Stimulated activated CD8-positive, alpha-beta memory T cell treated with anti-CD3 and anti-CD28 coated beads, Interleukin-2, amount 100 ng/mL, for 1 hour (primary cell): ENCODE measurements around the gene NAA15.
"Not testable (repeated sequence)": the region's sequence is repeated elsewhere in the genome, so short reads cannot be mapped to it uniquely, and the experiment has no call there.

Experiments
- DNase-seq, 2 donors: peaks; one replicate each; pipeline ENCODE4 v3.0.0-alpha.2; 2020; ENCODE audit warnings: low read depth in 2 of 2

The NAA15 gene

DNA sequence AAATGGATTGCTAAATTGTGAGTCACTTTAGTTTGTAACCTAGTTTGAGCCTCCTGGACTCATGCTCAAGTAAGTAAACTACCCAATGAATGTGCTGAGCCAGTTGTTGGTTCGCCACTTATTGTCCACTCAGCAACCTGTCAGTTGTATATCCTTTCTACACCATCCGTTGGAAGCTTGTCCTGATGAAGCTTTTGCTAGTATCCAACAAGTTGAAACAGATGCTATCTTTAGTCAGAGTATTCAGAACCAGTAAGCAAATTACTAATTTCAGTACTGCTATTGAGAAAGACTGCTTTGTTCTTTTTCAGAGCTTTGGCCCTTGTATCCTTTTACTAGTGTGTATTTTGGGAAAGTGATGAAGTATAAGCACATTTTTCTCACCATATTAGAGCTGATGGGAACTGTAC, 4.3 kb upstream of the NAA15 start:
- DNase-seq = no peak

DNA sequence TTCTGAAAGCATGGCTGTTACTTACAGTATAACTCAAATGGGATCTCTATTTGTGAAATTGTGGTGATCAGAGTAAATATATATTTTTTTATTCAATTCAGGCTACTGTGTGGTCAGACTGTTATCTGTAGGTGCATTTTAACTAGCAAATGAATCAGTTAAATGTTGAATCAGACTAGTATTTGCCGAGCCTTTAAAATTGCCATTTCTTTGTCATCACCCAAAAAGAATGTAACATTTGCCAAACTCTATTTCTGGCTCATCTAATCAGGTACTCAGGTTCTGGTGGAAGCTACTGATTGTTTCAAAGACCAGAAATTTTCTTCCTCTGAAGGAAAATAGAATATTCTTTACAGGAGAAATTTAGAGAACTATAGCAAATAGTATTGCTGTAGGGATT, 1.8 kb upstream of the NAA15 start:
- no peak for DNase-seq

DNA sequence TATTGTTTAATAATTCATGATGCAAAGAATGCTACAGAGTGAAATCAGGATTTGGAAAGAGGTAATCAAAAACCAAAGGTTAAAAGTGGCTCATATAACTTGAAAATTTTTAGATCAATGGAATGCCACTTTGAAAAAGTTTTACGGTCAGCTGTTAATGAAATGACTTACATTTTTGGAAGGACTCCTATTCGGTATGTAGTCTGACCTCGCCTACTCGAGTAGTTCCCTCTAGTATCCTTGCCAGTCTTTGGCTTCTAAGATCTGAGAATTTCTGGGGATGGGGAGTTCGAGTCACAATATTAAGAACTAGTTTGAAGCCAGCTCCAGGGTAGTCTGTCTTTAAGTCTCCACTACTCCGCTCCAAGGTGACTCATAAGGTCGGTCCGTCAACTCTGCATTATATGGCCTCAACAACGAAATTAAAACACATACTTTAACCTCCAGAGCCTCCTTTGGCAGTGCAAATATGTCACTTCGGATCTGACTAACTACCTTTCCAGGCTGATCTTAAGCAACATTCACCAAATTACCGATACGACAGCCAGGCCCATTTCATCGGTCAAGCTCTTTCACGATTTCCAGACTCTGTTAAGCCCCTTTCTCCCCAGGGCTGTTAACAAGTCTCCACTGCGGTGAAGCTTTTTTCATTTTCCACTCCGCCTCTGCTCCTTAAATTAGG, 733 bp upstream of the NAA15 start:
- no peak for DNase-seq

DNA sequence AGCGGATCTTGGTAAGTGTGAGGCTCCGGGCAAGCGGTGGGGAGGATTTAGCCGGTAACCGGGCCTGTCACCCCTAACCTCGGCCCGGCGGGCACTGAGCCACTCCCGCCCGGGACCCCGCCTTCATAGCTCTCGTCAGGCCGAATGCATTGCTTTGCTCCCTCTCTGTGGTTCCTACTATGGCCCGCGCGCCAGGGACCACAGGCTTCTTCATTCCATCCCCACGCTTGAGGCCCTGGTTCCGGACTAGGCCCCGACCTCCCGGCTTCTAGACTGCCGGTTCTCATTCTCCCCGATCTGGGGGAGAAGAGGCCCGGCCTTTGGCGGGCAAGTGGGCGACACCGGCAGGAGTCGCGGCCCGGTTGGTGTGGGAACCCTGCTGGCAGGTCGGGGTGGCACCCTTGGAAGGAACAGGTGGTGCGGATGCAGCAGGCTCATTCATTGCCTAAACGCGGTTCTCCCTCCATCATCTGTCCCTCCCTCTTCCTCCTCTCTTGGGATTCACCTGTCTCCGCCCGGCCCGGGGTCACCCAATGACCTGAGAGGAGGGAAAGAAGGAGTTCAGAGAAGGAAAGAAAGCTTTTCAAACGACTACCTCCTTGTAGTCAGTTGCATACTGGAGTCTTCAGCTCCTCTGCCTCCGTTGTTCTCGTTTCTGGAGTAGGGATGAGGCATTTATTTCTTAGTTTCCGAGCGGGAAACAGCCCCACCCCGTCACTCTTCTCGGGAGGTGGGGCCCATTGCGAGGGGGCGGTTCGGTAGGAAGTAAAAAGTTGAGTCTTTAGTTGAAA, 711 bp downstream of the NAA15 start, which contains the start of gene NDUFC1:
NDUFC1 (minus strand) TSS at position 657 of the 791 bp plus-strand sequence. CDS start 6,679 bp downstream, outside the sequence.
- peak in 1 of 2 donors; percentile 43 for DNase-seq

DNA sequence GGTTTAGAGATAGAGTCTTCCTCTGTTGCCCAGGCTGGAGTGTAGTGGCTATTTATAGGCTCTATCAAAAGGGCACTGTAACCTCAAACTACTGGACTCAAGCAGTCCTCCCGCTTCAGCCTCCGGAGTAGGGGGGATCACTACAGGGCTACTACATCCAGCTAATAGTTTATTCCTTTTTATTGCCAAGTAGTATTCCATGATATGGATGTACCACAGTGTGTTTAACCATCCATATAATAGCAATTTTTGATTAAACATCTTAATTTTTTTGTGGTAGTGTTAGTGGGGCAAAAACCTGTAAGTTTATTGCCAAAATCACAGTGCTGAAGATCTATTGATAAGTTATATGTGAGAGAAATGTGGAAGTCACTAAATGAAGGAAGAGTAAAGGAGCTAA, 3.6 kb downstream of the NAA15 start:
- DNase-seq = no peak

DNA sequence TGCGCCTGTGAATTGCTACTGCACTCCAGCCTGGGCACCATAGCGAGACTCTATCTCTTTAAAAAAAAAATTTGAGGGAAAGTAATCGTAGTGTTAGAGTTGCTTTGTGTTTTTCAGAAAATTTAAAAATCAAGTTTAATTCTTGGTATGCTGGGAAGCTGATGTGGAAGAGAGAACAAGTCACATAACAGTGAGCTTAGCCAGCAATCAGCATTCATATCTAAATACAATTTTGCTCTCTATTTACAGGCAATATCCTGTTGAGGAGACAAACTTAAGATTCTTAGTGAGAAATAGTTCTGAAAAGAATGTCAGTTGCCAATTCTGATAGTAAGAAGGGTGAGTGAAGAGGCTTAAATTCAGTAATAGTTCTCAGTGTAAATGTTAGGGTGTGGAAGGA, 10.6 kb downstream of the NAA15 start:
- no peak for DNase-seq

DNA sequence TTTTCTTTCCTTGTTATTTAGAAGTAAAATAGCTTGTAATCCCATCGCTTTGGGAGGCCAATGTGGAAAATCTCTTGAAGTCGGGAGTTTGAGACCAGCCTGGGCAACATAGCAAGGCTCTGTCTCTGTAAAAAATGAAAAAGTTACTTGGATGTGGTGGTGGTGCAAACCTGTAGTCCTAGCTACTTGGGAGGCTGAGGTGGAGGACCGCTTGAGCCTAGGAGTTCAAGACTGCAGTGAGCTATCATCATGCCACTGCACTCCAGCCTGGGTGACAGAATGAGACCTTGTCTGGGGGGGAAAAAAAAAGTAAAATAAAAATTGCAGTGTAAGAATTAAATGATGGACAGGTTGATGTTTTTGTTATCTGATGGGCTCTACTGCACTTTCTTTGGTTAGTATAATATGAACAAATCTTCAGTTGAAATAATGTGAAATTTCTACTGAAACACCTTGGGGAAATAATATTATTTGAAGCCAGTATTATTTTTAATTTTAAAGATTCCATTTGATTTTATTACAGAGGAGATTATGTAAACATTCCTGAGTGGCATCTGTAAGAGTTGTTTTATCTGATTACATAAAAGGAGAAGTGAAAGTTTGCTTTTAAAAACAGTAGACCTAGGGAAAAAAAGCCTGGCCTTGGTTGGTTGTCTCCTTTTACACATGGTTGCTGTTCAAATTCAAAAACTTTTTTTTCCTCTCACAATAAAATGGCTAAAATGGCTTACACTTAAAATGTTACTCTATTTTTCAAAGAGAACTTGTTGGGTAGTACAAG, 11.4 kb downstream of the NAA15 start:
- no peak for DNase-seq

DNA sequence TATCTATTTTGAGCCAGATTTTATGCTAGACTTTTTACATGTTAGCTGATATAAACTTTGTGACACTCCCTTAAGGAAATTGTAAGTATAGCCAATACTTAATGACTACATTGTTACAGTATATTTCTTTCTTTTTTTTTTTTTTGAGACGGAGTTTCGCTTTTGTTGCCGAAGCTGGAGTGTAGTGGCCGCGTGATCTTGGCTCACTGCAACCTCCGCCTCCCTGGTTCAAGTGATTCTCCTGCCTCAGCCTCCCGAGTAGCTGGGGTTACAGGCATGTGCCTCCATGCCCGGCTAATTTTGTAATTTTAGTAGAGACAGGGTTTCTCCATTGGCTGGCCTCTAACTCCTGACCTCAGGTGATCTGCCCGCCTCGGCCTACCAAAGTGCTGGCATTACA, 12.1 kb downstream of the NAA15 start:
- DNase-seq = not testable (repeated sequence)

DNA sequence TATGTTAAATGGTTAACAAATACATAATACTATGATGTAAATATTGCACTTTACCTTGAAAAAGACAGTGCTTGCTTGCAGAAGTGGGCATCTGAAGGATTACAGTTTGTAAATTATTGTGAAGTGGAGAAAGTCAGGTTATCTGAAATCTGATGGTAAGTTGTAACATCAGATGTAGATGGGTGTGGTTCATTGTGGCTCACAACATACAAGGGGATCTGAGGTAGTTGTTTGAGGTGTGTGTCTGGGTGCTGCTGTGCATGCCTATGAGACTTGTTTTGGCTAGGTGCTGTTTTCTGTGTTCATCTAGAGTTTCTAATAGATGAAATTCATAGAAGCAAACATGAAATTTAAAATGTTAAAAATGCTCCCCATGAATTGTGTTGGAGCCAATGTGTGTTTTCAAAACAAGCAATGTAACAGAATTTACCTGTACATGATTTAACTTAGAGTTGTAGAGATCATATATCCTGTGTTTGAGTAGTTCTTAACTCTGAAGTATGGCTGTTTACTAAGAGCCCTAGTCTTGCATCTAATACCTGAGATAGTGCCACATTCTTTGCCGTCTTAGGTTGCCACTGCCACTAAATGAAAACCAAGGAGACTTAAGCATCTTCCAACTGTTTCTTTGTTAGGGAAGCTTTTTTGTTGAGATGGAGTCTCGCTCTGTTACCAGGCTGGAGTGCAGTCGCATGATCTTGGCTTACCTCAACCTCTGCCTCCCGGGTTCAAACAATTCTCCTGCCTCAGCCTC, 12.9 kb downstream of the NAA15 start:
- DNase-seq = no peak

DNA sequence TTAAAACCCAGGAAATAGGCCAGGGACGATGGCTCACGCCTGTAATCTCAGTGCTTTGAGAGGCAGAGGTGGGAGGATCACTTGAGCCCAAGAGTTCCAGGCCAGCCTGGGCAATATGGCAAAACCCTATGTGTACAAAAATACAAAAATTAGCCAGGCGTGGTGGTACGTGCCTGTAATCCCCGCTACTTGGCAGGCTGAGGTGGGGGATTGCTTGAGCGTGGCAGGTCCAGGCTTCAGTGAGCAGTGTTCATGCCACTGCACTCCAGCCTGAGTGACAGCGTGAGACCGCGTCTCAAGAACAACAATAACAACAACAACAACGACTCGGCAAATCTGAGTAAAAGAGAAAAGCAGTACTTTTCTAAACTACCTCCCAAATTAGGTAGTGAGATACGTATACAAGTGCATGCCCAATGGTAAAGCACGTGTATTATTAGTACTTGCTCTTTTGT, 13.9 kb downstream of the NAA15 start:
- no peak for DNase-seq

DNA sequence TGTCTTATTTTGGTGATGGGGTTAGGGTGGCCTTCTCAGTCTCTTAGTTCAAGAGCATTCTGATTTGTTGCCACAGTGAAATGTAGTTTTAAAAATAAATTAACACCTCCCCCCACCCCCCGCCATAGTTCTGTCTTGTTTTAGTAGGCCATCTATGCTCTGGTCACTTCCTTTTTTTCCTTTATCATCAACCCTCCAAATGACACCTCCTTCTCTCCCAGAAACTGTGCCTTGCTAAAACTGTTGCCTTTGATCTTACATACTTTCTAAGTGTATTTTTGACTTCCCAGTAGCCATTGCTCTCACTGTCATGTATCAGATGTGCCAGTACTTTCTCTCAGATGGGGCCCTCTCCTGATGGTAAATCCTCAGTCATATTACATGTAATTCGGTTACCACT, 15.4 kb downstream of the NAA15 start:
- no peak for DNase-seq

DNA sequence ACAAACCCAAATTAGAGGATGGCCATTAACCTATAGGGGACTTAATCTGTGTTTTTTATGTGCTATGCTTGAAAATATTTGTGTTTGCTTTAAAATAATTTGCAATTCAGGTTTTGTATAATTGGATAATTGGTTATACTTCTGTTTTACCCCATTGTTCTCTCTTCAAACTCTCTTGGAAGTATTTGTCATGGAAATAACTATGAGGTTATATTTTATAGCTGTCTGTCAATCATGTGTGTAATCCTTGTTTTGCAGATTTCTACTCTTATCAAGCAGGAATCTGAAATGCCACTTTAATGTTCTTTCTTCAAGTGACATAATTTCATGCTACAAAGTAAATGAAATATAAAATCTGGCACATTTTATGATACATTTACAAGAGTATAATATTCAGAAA, 16.3 kb downstream of the NAA15 start:
- DNase-seq = no peak

DNA sequence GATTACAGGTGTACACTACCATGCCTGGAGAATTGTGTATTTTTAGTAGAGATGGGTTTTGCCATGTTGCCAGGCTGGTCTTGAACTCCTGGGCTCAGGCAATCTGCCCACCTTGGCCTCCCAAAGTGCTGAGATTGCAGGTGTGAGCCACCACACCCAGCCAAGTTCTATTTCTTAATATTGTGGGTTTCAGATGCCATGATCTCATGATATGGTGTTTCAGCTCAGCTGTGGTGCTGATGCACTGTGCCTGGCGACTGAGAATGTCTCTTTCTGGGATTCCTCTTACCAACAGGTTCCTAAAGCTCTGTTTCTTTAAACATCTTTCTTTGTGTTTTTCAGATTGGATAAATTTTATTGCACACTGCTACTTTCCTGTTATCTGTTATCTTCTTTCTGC, 18.3 kb downstream of the NAA15 start:
- DNase-seq = no peak

DNA sequence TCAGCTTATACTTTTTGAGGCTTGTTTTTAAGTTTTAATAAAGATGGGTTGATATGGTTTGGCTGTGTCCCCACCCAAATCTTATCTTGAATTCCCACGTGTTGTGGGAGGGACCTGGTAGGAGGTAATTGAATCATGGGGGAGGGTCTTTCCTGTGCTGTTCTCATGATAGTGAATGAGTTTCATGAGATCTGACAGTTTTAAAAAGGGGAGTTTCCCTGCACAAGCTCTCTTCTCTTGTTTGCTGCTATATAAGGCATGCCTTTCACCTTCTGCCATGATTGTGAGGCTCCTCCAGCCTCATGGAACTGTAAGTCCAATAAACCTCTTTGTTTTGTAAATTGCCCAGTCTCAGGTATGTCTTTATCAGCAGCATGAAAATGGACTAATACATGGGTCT, 20.8 kb downstream of the NAA15 start:
- DNase-seq = not testable (repeated sequence)

DNA sequence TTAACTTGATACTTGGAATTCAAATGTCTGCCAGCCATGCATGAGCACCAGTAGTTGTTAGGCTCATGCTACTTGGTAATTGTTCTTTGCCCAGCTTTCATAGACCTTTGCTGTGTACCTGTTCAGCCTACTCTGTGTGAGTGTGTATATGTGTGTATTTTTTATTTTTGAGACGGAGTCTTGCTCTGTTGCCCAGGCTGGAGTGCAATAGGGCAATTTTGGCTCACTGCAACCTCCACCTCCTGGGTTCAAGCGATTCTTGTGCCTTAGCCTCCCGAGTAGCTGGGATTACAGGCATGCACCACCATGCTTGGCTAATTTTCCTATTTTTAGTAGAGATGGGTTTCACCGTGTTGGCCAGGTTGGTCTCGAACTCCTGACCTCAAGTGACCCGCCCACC, 21.2 kb downstream of the NAA15 start:
- not testable (repeated sequence) for DNase-seq

DNA sequence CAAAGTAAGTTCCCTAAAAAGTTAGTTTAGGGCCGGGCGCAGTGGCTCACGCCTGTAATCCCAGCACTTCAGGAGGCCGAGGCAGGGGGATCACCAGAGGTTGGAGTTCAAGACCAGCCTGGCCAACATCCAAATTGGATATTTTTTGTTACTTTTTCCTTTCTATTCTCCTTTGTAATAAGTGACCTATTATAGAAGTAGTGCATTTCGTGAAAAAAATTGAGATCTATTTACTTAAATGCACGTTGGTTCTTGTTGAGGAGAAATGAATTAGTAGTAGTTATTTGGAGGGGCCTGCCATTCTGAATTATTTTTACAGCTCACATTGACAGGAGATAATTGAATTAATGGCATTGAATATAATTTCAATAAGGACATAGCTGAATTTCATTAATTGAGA, 23.3 kb downstream of the NAA15 start:
- no peak for DNase-seq

DNA sequence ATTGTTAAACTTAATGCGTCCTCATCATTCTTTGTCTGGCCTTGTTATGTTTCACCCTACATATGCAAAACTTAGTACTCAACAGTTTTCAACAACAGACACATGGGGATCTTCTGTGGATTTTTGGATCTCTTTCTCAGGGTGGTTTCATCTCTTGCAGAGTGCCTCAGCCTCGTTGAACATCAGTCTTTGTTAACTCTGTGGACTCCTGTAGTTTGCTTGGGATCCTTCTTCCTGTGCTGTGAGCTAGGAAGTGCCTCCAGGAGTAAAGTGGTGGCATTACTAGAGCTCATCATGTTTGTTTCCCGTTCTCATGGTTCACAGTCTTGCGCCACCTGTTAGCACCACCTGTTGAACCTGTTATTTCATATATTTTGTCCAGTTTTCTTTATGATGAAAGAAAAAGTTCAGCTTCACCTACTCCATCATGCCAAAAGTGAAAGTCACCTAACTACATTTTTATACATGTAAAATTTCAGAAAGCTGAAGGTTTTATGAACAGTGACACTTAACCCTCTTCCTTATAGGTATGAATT, 28.4 kb downstream of the NAA15 start:
- no peak for DNase-seq

DNA sequence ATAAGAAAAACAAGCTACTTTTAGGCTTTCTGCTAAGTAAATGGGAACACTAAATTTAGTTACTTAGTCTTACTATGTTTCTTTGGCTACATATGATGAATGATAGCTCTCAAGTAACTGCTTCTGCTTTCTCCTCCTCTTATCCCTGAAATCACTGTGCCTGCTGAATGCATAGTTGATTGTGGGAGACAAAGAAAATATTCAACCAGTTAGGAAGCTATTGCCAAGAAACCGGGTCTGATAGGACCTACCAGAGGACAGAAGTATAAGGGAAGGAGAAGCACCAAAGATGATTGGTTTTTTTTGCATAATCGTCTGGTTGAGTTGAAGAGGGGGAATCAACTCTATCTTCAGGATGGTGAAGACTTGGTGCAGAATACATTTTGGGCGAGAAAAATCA, 29.0 kb downstream of the NAA15 start:
- no peak for DNase-seq

DNA sequence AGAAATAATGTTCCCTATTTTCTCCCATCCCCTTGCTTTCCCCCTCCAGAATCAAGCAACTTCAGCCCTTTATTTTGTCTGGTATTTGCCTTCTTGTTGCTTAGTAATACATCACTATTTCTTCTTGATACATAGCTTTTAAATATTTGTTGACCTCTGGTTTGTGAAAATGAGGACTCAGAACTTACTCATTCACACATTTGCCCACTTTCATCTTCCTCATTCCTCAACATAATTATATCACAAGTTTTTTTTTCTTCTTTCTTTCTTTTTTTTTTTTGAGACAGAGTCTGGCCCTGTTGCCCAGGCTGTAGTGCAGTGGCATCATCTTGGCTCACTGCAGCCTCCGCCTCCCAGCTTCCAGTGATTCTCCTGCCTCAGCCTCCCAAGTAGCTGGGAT, 29.9 kb downstream of the NAA15 start:
- no peak for DNase-seq

DNA sequence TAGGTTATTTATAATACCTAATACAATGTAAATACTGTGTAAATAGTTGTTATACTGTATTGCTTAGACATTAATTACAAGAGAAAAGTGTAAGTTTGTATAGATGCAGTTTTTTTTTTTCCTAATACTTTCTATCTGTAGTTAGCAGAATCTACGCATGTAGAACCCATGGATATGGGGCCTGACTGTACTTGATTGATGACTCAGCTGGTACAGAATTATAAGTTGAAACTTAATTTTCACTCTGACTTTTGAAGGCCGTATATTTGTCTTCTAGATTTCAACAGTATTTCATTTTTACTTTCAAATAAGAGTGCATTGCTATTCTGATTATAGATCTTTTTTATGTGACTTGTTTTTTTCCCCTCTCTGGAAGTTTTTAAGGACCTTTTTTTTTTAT, 31.7 kb downstream of the NAA15 start:
- DNase-seq = no peak

DNA sequence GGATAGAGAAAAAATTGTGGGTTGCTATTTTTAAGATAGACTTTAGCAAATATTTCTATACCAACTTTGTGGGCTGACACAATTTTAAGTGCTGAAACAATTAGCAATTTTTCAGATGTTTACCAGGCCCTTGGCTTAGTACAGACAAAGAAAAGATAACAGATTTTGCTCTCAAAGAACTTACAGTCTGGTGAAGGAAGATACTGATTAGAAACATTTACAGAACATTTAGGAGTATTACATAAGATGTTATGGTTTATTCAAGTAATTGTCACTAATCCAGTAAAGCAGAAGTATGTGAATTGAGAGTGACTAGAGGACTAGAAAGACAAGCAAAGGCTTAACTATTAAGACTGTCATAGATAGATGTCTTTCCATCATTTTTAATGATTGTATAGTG, 36.3 kb downstream of the NAA15 start:
- no peak for DNase-seq
